Aorta (tissue), 5 donors: ENCODE results near the gene TSSK2. TPM values are rescaled to one million over a fixed set of nuclear protein-coding genes. Genes with fewer than 3 reads are reported as not detected.

Source experiments
- ATAC-seq: fragments of 200-7000 bp; cut with Tn5 transposase; one replicate; pipeline ENCODE4 v1.9.1; 2022; ENCODE audit warnings: moderate library complexity; ENCODE audit not compliant: low FRiP score
- DNase-seq, 2 donors: peaks; one replicate each; pipeline ENCODE4 v3.0.0-alpha.2; 2020
- H3K27ac ChIP-seq, 2 donors: one replicate each; pipeline ENCODE4 v1.5.1; 2013; ENCODE audit warnings: low read length in 2 of 2, mild to moderate bottlenecking in 2 of 2, moderate library complexity in 2 of 2, control low read depth in 1 of 2, inconsistent platforms in 1 of 2, low read depth in 1 of 2
- H3K27me3 ChIP-seq, 2 donors: one replicate each; pipeline ENCODE4 v1.6.1; 2013; ENCODE audit warnings: control low read depth in 1 of 2, low read length in 1 of 2, mild to moderate bottlenecking in 1 of 2, moderate library complexity in 1 of 2; ENCODE audit not compliant: insufficient read depth in 2 of 2, control insufficient read depth in 1 of 2
- H3K36me3 ChIP-seq, 2 donors: one replicate each; pipeline ENCODE4 v1.6.1; 2013; ENCODE audit warnings: control low read depth in 1 of 2, low read length in 1 of 2, mild to moderate bottlenecking in 1 of 2; ENCODE audit not compliant: insufficient read depth in 2 of 2, control insufficient read depth in 1 of 2
- H3K4me1 ChIP-seq, 2 donors: one replicate each; pipeline ENCODE4 v1.6.1; 2013; ENCODE audit warnings: low read length in 2 of 2, control low read depth in 1 of 2, mild to moderate bottlenecking in 1 of 2, moderate library complexity in 1 of 2; ENCODE audit not compliant: insufficient read depth in 2 of 2, control insufficient read depth in 1 of 2
- H3K4me3 ChIP-seq, 2 donors: one replicate each; pipeline ENCODE4 v1.5.1; 2013; ENCODE audit warnings: low read length in 2 of 2, control low read depth in 1 of 2, mild to moderate bottlenecking in 1 of 2
- H3K9me3 ChIP-seq: one replicate; pipeline ENCODE4 v1.6.1; 2013; ENCODE audit warnings: mild to moderate bottlenecking, low read length; ENCODE audit not compliant: control insufficient read depth
- WGBS, 2 donors: extraction: QIAGEN DNeasy Blood & Tissue Kit; methylation state at CpG; one replicate each; pipeline ENCODE4 v1.1.7; 2013; 5-methylcytosine and 5-hydroxymethylcytosine counted together
- intact Hi-C, 2 donors: fragments of 100-400 bp; cut with DNase I; formaldehyde crosslinking; loops; one replicate each; pipeline versions ENCODE4 v1.14.2 to v1.15.0; 2022
- polyA plus RNA-seq, 2 donors: library from polyadenylated mRNA; stranded (reverse); fragments of 200-250 nt; gene quantifications; one replicate each; pipeline ENCODE4 v1.2.3, GENCODE V29; 2013
- total RNA-seq, 2 donors: library from RNA; stranded (reverse); fragmentation: NEBNext Ultra II Directional; extraction: Animal tissue kit (Norgen Biotek cat#: 25700); gene quantifications; one replicate each; pipeline ENCODE4 v1.2.1, GENCODE V29; 2021
- donor health status: healthy with polysubstance abuse.
- donor health status: Bipolar disorder and iron deficiency.
- donor health status: DM: no; HTN: no; CAD: no.
- donor health status: DM: no; HTN: no; CAD: no.
- donor health status: DM: yes; HTN: yes; CAD: no.

TSSK2 gene
- total and polyA plus RNA-seq, 4 donors, result 0.08 to 0.50 TPM; not detected in 2

DNA sequence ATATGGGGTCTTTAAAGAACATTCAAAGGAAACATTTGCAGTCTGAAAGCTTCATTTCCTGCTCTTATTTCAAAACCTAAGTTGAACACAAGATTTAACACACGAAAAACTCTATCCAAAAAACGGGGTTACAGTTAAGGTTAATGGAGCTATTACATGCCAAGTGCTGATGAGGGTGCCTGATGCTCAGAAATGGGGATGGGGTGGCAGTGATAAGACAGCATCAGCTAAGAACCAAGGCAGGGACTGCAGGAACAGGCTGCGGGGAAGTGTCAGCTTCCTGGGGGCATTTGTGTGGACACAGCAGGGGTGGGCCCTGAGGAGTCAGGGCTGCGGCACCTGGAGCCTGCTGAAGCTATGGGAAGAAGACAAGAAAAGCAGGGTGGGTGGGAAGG is 21.0 kb upstream of the TSSK2 start:
- Histone ChIP-seq H3K27me3 (no peaks in the 10 kb centered on the region), H3K9me3 (no peaks in the 10 kb centered on the region), H3K4me1 (peaks cover 0 to 3% of the 10 kb centered on the region in 2 donors), H3K4me3 (no peak overlapping the region), H3K27ac (no peak overlapping the region), H3K36me3 (no peaks in the 10 kb centered on the region)
- ATAC-seq, result no peak
- intact Hi-C loops, result loop anchor here in 1 of 2 donors (10.0 kb wide), 1 partner anchor 55 kb away; no protein-coding TSS in a partner anchor
- WGBS, 2 donors, result 35 to 84% methylated on average over 4 of the region's 4 CpGs
- DNase-seq, result peak in 1 of 2 donors; percentile 53

DNA sequence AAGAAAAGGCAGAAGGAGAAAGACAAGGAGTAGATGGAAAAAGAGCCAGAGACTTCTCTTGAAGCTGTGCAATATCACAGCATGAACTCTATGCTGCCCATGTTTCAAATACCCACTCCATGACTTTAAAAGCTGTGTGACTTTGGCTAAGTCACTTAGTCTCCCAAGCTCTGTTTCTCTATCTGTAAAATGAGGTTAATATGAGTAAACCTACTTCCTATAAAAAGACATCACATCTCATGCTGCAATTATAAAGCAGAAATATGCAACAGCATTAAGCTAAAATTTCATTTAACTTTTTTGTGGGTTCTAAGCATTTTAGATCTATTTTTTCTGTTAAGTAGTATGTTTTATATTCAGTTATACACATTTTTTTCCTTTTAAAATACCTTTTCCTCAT is 20.5 kb upstream of the TSSK2 start:
- ATAC-seq (no peak), DNase-seq (no peak)
- Histone ChIP-seq H3K27ac (no peak overlapping the region), H3K36me3 (no peaks in the 10 kb centered on the region), H3K9me3 (no peaks in the 10 kb centered on the region), H3K27me3 (no peaks in the 10 kb centered on the region), H3K4me3 (no peak overlapping the region), H3K4me1 (peaks cover 0 to 3% of the 10 kb centered on the region in 2 donors)
- intact Hi-C loops, result loop anchor here in 1 of 2 donors (10.0 kb wide), 1 partner anchor 56 kb away; no protein-coding TSS in a partner anchor

DNA sequence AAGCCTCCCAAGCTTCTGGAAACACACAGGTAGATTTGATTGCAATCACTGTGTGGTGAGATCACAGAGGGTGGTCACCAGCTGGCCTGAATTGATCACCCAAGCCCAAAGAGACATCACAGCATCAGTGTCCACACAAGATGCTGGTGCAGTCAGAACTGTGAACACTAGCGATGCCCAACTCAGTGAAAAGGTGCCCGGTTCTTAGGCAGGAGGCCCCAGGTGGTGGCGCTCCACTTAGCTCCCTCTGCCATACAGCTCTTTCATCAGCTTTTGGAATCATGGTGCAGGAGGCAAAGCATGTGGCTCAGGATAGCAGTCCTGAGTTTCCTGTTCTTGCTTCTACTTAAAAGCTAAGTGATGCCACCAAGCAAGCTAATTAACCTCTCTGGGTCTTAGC is 20.0 kb upstream of the TSSK2 start:
- 88 to 92% methylated on average over 3 of the region's 3 CpGs for WGBS, 2 donors
- Histone ChIP-seq H3K9me3 (no peaks in the 10 kb centered on the region), H3K4me1 (peaks cover 0 to 3% of the 10 kb centered on the region in 2 donors), H3K36me3 (no peaks in the 10 kb centered on the region), H3K27me3 (no peaks in the 10 kb centered on the region), H3K4me3 (no peak overlapping the region), H3K27ac (no peak overlapping the region)
- intact Hi-C loops, result loop anchor here in 1 of 2 donors (10.0 kb wide), 1 partner anchor 56 kb away; no protein-coding TSS in a partner anchor
- ATAC-seq (no peak), DNase-seq (peak in 1 of 2 donors; percentile 17)

DNA sequence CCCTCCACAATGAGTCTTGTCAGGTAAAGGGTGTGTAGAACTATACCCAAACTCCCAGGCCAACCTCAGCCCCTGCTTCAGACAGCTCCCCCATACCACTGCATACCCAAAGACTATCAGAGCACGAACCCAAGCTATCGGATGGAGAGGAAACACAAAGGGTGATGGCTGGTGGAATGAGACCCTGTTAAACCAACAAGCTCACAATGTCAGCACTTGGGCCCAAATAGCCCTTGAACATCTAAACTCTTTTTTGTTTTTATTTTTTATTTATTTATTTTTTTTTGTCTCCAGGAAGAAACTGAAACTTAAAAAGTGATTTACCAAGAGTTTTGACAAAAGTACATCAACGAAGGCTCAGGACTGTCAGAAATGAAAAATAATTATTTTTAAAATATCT is 19.5 kb upstream of the TSSK2 start:
- H3K4me3 ChIP-seq, result no peak overlapping the region
- H3K27ac ChIP-seq, result no peak overlapping the region
- no peak for ATAC-seq
- intact Hi-C loops, result loop anchor here in 1 of 2 donors (10.0 kb wide), 1 partner anchor 57 kb away; no protein-coding TSS in a partner anchor
- no peaks in the 10 kb centered on the region for H3K9me3 ChIP-seq
- H3K27me3 ChIP-seq, result no peaks in the 10 kb centered on the region
- DNase-seq, result no peak
- H3K36me3 ChIP-seq, result no peaks in the 10 kb centered on the region
- WGBS, 2 donors, result 88 to 92% methylated on average over 3 of the region's 3 CpGs
- peaks cover 0 to 3% of the 10 kb centered on the region in 2 donors for H3K4me1 ChIP-seq

DNA sequence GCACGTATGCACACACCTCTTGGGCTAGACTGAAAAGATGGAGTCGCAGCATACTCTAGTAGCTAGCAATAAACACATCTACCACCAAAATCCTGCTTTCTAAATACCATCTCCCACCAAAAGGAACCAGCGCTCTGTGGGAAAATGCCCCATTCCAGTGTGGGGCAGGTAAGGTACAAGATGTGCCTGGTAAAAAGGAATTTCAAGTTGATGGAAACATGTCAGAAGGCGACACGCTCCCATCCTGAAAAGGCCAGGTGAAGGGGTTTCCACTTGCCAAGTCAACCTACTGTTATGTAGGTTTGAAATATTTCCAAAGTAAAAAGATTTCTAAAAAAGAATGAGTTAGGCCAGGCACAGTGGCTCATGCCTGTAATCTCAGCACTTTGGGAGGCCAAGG is 17.7 kb upstream of the TSSK2 start:
- ATAC-seq, result no peak
- no peaks in the 10 kb centered on the region for H3K9me3 ChIP-seq
- peaks cover 0 to 3% of the 10 kb centered on the region in 2 donors for H3K4me1 ChIP-seq
- H3K27me3 ChIP-seq, result no peaks in the 10 kb centered on the region
- H3K36me3 ChIP-seq, result no peaks in the 10 kb centered on the region
- intact Hi-C loops, result loop anchor here in 1 of 2 donors (10.0 kb wide), 1 partner anchor 59 kb away; no protein-coding TSS in a partner anchor
- WGBS, 2 donors, result 98% methylated on average over 5 of the region's 5 CpGs
- H3K4me3 ChIP-seq, result no peak overlapping the region
- DNase-seq, result peak in 1 of 2 donors; percentile 0
- no peak overlapping the region for H3K27ac ChIP-seq

DNA sequence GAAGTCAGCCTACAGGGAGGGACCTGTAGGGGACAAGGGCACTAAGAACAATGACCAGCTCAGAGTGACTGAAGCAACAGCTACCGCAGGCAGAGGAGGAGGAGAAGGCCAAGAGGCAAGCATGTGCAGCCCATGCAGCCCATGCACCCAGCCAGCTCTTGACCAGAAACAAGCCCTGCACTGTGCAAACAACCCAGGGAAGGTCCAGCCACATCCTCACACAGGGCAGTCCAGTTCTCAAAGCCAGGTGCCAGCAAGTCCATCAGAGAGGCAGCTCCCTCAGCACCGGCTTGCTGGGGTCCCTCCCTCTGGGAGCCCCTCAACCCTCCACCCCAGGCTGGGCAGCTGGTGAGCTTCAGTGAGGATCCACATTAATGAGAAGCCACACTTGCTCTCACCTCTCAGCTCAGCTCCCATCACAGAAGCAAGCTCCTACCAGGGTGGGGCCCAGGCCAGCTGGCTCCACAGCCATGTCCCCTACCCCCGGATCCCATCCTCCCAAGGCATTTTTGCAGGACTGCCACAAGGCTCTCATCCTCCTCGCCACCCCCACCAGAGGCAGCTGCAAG is 16.0 kb upstream of the TSSK2 start:
- ATAC-seq (peak; percentile 6), DNase-seq (peak in 1 of 2 donors; percentile 42)
- H3K36me3 ChIP-seq, result no peaks in the 10 kb centered on the region
- H3K27ac ChIP-seq, result no peak overlapping the region
- H3K9me3 ChIP-seq, result no peaks in the 10 kb centered on the region
- H3K27me3 ChIP-seq, result no peaks in the 10 kb centered on the region
- H3K4me3 ChIP-seq, result no peak overlapping the region
- peaks cover 0 to 3% of the 10 kb centered on the region in 2 donors for H3K4me1 ChIP-seq
- WGBS, 2 donors, result 67 to 94% methylated on average over 4 of the region's 4 CpGs
- intact Hi-C loops, result loop anchor here in 1 of 2 donors (10.0 kb wide), 1 partner anchor 60 kb away; no protein-coding TSS in a partner anchor

DNA sequence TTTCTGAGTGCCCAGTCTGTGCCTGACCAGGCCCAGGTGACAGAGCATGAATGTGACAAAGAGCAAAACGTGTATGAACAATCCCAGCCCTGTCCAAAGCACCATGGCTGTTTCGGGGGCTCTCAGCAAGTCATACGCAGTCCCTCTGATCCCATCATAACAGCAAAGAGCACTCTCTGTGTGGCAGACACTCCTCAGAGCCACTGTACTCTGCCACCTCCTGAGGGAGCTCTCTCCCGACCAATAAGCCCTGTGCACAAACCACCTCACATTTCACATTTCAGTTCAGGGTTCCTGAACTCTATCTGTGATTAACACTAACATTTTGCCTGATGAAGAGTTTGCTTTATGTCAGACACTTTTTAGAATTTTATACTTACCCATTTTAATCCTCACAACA is 15.5 kb upstream of the TSSK2 start:
- Histone ChIP-seq H3K36me3 (no peaks in the 10 kb centered on the region), H3K9me3 (no peaks in the 10 kb centered on the region), H3K27ac (no peak overlapping the region), H3K4me3 (no peak overlapping the region), H3K27me3 (no peaks in the 10 kb centered on the region), H3K4me1 (peaks cover 0 to 3% of the 10 kb centered on the region in 2 donors)
- intact Hi-C loops, result loop anchor here in 1 of 2 donors (10.0 kb wide), 1 partner anchor 61 kb away; no protein-coding TSS in a partner anchor
- ATAC-seq (no peak), DNase-seq (peak in 1 of 2 donors; percentile 25)
- whole genome bisulfite sequencing, 2 donors, result 60 to 69% methylated on average over 4 of the region's 4 CpGs

DNA sequence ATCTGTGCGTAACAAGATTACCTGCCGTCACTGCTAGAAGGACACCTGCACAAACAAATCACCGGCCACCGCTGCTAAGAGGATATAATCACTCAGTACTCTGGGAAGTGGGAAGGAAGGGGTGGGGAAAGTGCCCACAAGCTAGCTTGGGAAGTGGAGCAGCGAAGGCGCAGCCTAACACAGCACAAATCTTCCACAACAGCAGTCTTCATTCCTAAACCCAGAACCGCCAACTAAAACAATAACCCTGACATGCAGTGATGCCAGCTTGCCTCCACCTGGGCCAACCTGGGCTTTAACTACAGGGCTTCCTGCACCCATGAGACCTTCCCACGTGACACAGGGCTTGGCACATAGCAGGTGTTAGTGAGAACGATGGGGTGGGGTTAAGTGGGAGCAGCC is 14.0 kb upstream of the TSSK2 start:
- no peak for ATAC-seq
- Histone ChIP-seq H3K36me3 (no peaks in the 10 kb centered on the region), H3K4me3 (no peak overlapping the region), H3K9me3 (no peaks in the 10 kb centered on the region), H3K27ac (no peak overlapping the region), H3K4me1 (peaks cover 0 to 3% of the 10 kb centered on the region in 2 donors), H3K27me3 (no peaks in the 10 kb centered on the region)
- 71 to 77% methylated on average over 9 of the region's 9 CpGs for WGBS, 2 donors
- peak in 1 of 2 donors; percentile 26 for DNase-seq
- intact Hi-C loops, result loop anchor here in 1 of 2 donors (10.0 kb wide), 1 partner anchor 62 kb away; no protein-coding TSS in a partner anchor
